ENCODE results near the gene SPOCK1. TPM values are rescaled to one million over a fixed set of nuclear protein-coding genes. Genes with fewer than 3 reads are reported as not detected.

SPOCK1 gene
- total RNA-seq, 4 donors from 2014 or later = 22.7 to 117 (median 41.8) TPM

GRCh38 chr5:137438932-137439331 is 60.2 kb downstream of the SPOCK1 start:
- DNase-seq (ENCODE audit: low spot score) = no peak
- TF ChIP-seq CTCF (IDR thresholded peaks at IDR 0.05) = no peak
- ATAC-seq (ENCODE audit: low FRiP score) = no peak

GRCh38 chr5:137437774-137438173 is 61.4 kb downstream of the SPOCK1 start:
- no peak for DNase-seq (ENCODE audit: low spot score)

GRCh38 chr5:137433539-137433938 is 65.6 kb downstream of the SPOCK1 start:
- DNase-seq (ENCODE audit: low spot score) = no peak
- no peak for TF ChIP-seq CTCF (IDR thresholded peaks at IDR 0.05)
- ATAC-seq (ENCODE audit: low FRiP score) = no peak

More at GRCh38 chr5:137437774-137438173, 61.4 kb downstream of the SPOCK1 start:
- no peak for TF ChIP-seq CTCF (IDR thresholded peaks at IDR 0.05)
- ATAC-seq (ENCODE audit: low FRiP score) = no peak

GRCh38 chr5:137432376-137432775 is 66.8 kb downstream of the SPOCK1 start:
- ATAC-seq (ENCODE audit: low FRiP score) = no peak
- no peak for TF ChIP-seq CTCF (IDR thresholded peaks at IDR 0.05)
- no peak for DNase-seq (ENCODE audit: low spot score)

GRCh38 chr5:137431051-137431450 is 68.1 kb downstream of the SPOCK1 start:
- ATAC-seq (ENCODE audit: low FRiP score) = no peak
- DNase-seq (ENCODE audit: low spot score) = no peak
- no peak for TF ChIP-seq CTCF (IDR thresholded peaks at IDR 0.05)

GRCh38 chr5:137415231-137415681 is 83.9 kb downstream of the SPOCK1 start:
- ATAC-seq (ENCODE audit: low FRiP score) (no peak), DNase-seq (ENCODE audit: low spot score) (no peak)
- no peak for TF ChIP-seq CTCF (IDR thresholded peaks at IDR 0.05)

GRCh38 chr5:137414112-137414755 is 84.9 kb downstream of the SPOCK1 start:
- no peak for TF ChIP-seq CTCF (IDR thresholded peaks at IDR 0.05)
- DNase-seq (ENCODE audit: low spot score) (no peak), ATAC-seq (ENCODE audit: low FRiP score) (no peak)

Data from omental fat pad (tissue), 4 donors.